ENCODE data around the gene PALLD.

GRCh38 chr4:168852933-168853713 is 356.3 kb downstream of the PALLD start:
- no peak for TF ChIP-seq ZBTB21 (tag by site-specific recombination; IDR thresholded peaks at IDR 0.05)
- TF ChIP-seq, protein P1, sequence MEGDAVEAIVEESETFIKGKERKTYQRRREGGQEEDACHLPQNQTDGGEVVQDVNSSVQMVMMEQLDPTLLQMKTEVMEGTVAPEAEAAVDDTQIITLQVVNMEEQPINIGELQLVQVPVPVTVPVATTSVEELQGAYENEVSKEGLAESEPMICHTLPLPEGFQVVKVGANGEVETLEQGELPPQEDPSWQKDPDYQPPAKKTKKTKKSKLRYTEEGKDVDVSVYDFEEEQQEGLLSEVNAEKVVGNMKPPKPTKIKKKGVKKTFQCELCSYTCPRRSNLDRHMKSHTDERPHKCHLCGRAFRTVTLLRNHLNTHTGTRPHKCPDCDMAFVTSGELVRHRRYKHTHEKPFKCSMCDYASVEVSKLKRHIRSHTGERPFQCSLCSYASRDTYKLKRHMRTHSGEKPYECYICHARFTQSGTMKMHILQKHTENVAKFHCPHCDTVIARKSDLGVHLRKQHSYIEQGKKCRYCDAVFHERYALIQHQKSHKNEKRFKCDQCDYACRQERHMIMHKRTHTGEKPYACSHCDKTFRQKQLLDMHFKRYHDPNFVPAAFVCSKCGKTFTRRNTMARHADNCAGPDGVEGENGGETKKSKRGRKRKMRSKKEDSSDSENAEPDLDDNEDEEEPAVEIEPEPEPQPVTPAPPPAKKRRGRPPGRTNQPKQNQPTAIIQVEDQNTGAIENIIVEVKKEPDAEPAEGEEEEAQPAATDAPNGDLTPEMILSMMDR (tag by site-specific recombination; IDR thresholded peaks at IDR 0.05), result no peak
- TF ChIP-seq ZNF19 (tag by site-specific recombination; IDR thresholded peaks at IDR 0.05; ENCODE audit: low read depth), result no peak
- no peak for TF ChIP-seq ZNF280D (tag by site-specific recombination; IDR thresholded peaks at IDR 0.05)
- TF ChIP-seq, protein P2, sequence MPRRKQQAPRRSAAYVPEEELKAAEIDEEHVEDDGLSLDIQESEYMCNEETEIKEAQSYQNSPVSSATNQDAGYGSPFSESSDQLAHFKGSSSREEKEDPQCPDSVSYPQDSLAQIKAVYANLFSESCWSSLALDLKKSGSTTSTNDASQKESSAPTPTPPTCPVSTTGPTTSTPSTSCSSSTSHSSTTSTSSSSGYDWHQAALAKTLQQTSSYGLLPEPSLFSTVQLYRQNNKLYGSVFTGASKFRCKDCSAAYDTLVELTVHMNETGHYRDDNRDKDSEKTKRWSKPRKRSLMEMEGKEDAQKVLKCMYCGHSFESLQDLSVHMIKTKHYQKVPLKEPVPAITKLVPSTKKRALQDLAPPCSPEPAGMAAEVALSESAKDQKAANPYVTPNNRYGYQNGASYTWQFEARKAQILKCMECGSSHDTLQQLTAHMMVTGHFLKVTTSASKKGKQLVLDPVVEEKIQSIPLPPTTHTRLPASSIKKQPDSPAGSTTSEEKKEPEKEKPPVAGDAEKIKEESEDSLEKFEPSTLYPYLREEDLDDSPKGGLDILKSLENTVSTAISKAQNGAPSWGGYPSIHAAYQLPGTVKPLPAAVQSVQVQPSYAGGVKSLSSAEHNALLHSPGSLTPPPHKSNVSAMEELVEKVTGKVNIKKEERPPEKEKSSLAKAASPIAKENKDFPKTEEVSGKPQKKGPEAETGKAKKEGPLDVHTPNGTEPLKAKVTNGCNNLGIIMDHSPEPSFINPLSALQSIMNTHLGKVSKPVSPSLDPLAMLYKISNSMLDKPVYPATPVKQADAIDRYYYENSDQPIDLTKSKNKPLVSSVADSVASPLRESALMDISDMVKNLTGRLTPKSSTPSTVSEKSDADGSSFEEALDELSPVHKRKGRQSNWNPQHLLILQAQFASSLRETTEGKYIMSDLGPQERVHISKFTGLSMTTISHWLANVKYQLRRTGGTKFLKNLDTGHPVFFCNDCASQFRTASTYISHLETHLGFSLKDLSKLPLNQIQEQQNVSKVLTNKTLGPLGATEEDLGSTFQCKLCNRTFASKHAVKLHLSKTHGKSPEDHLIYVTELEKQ (tag by site-specific recombination; IDR thresholded peaks at IDR 0.05; ENCODE audit: borderline replicate concordance), result no peak
- no peak for TF ChIP-seq ZNF830 (tag by site-specific recombination; IDR thresholded peaks at IDR 0.05; ENCODE audit: low read depth)
- no peak for TF ChIP-seq ZNF302 (tag by site-specific recombination; IDR thresholded peaks at IDR 0.05; ENCODE audit: low read depth)
- TF ChIP-seq, protein P3, sequence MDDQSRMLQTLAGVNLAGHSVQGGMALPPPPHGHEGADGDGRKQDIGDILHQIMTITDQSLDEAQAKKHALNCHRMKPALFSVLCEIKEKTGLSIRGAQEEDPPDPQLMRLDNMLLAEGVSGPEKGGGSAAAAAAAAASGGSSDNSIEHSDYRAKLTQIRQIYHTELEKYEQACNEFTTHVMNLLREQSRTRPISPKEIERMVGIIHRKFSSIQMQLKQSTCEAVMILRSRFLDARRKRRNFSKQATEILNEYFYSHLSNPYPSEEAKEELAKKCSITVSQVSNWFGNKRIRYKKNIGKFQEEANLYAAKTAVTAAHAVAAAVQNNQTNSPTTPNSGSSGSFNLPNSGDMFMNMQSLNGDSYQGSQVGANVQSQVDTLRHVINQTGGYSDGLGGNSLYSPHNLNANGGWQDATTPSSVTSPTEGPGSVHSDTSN (CRISPR knock-in tag; IDR thresholded peaks at IDR 0.05), result no peak
- no peak for TF ChIP-seq ZNF138 (tag by site-specific recombination; IDR thresholded peaks at IDR 0.05; ENCODE audit: borderline replicate concordance)
- TF ChIP-seq ZBTB1 (tag by site-specific recombination; IDR thresholded peaks at IDR 0.05), result no peak
- TF ChIP-seq TCF7L2 (IDR thresholded peaks at IDR 0.05; ENCODE audit: borderline replicate concordance, low read depth, low read length), result no peak

All from HEK293 (cell line).